Astrocyte (in vitro differentiated cells and primary cell): ENCODE data around the gene ABO. TPM values are rescaled to one million over a fixed set of nuclear protein-coding genes. Genes with fewer than 3 reads are reported as not detected.
"Not testable (repeated sequence)": the region's sequence is repeated elsewhere in the genome, so short reads cannot be mapped to it uniquely, and the experiment has no call there.

Source experiments
- DNase-seq: peaks from one replicate; pipeline ENCODE4 v3.0.0-alpha.2; 2010; ENCODE audit warnings: low read depth
- FAIRE-seq: peaks from 2 replicates; lab custom pipeline; 2011; peaks lifted over from hg19 to GRCh38; lab: Jason Lieb, UNC
- H2AFZ ChIP-seq: 2 replicates; pipeline ENCODE4 v1.6.0; 2012; ENCODE audit warnings: low read depth, low read length, inconsistent platforms
- H3K27ac ChIP-seq: 2 replicates; pipeline ENCODE4 v1.5.1; 2011; ENCODE audit warnings: low read depth, low read length, inconsistent platforms
- H3K27me3 ChIP-seq: 2 replicates; pipeline ENCODE4 v1.6.0; 2011; ENCODE audit warnings: low read length, inconsistent platforms; ENCODE audit not compliant: insufficient read depth
- H3K36me3 ChIP-seq: 2 replicates; pipeline ENCODE4 v1.5.1; 2011; ENCODE audit warnings: low read length, inconsistent platforms; ENCODE audit not compliant: insufficient read depth
- H3K4me1 ChIP-seq: 2 replicates; pipeline ENCODE4 v1.5.1; 2011; ENCODE audit warnings: low read length, inconsistent platforms; ENCODE audit not compliant: insufficient read depth
- H3K4me2 ChIP-seq: 2 replicates; pipeline ENCODE4 v1.6.0; 2012; ENCODE audit warnings: low read length, inconsistent platforms
- H3K4me3 ChIP-seq: 2 replicates; pipeline ENCODE4 v1.5.1; 2011; ENCODE audit warnings: low read depth, mild to moderate bottlenecking, low read length, inconsistent platforms; ENCODE audit not compliant: insufficient read depth
- H3K79me2 ChIP-seq: 2 replicates; pipeline ENCODE4 v1.6.0; 2012; ENCODE audit warnings: mild to moderate bottlenecking, low read length, inconsistent platforms; ENCODE audit not compliant: insufficient read depth
- H3K9ac ChIP-seq: 2 replicates; pipeline ENCODE4 v1.6.0; 2012; ENCODE audit warnings: mild to moderate bottlenecking, low read length, inconsistent platforms
- H3K9me3 ChIP-seq: 2 replicates; pipeline ENCODE4 v1.5.1; 2012; ENCODE audit warnings: low read depth, mild to moderate bottlenecking, low read length, inconsistent platforms; ENCODE audit not compliant: insufficient read depth
- H4K20me1 ChIP-seq: 2 replicates; pipeline ENCODE4 v1.6.0; 2012; ENCODE audit warnings: low read length, inconsistent platforms; ENCODE audit not compliant: insufficient read depth
- H3K27ac Mint-ChIP-seq: one replicate; pipeline ENCODE4 v1.8.0; 2021; ENCODE audit warnings: mild to moderate bottlenecking, mixed read lengths; ENCODE audit not compliant: unreplicated experiment
- H3K27me3 Mint-ChIP-seq: one replicate; pipeline ENCODE4 v1.8.0; 2021; ENCODE audit warnings: low read depth, mixed read lengths; ENCODE audit not compliant: unreplicated experiment
- H3K36me3 Mint-ChIP-seq: one replicate; pipeline ENCODE4 v1.8.0; 2021; ENCODE audit warnings: low read depth, mixed read lengths; ENCODE audit not compliant: unreplicated experiment
- H3K4me1 Mint-ChIP-seq: one replicate; pipeline ENCODE4 v1.8.0; 2021; ENCODE audit warnings: low read depth, mixed read lengths; ENCODE audit not compliant: unreplicated experiment
- H3K4me3 Mint-ChIP-seq: one replicate; pipeline ENCODE4 v1.8.0; 2021; ENCODE audit warnings: mild to moderate bottlenecking, moderate library complexity, mixed read lengths; ENCODE audit not compliant: unreplicated experiment
- H3K9me3 Mint-ChIP-seq: one replicate; pipeline ENCODE4 v1.8.0; 2021; ENCODE audit warnings: mild to moderate bottlenecking, mixed read lengths; ENCODE audit not compliant: unreplicated experiment
- CTCF ChIP-seq: IDR thresholded peaks from 2 replicates; pipeline ENCODE4 v1.5.1; 2011; ENCODE audit warnings: low read depth, mild to moderate bottlenecking, inconsistent platforms, low read length, moderate library complexity; ENCODE audit not compliant: insufficient read depth
- EZH2 ChIP-seq: IDR thresholded peaks from 2 replicates; pipeline ENCODE4 v1.6.1; 2012; ENCODE audit warnings: mild to moderate bottlenecking, low read length, inconsistent platforms; ENCODE audit not compliant: insufficient read depth
- total RNA-seq: library from RNA; stranded (reverse); gene quantifications from 2 replicates; pipeline ENCODE4 v1.2.1, GENCODE V29; 2021

Gene ABO
- total RNA-seq, 1 donor from 2014 or later, result not detected

GRCh38 chr9:133210609-133211008 lies 64.4 kb downstream of the ABO start:
- Histone ChIP-seq H2AFZ (no peak overlapping the region), H3K9ac (no peak overlapping the region), H3K4me2 (no peak overlapping the region), H3K27ac (no peak overlapping the region), H3K27me3 (no peaks in the 10 kb centered on the region), H4K20me1 (no peaks in the 10 kb centered on the region), H3K79me2 (no peaks in the 10 kb centered on the region), H3K9me3 (no peaks in the 10 kb centered on the region), H3K36me3 (no peaks in the 10 kb centered on the region), H3K4me3 (no peak overlapping the region), H3K4me1 (no peaks in the 10 kb centered on the region)
- H3K36me3 Mint-ChIP-seq, result no peaks in the 10 kb centered on the region
- no peak for FAIRE-seq
- no peak for DNase-seq
- TF ChIP-seq EZH2 (no peak), CTCF (no peak)
- H3K27me3 Mint-ChIP-seq, result peaks cover 24% of the 10 kb centered on the region
- peaks cover 2% of the 10 kb centered on the region for H3K9me3 Mint-ChIP-seq
- H3K27ac Mint-ChIP-seq, result no peak overlapping the region
- H3K4me1 Mint-ChIP-seq, result peaks cover 7% of the 10 kb centered on the region
- H3K4me3 Mint-ChIP-seq, result no peak overlapping the region

GRCh38 chr9:133210202-133210532 lies 64.8 kb downstream of the ABO start:
- H3K4me3 Mint-ChIP-seq, result no peak overlapping the region

GRCh38 chr9:133209327-133210201 lies 65.4 kb downstream of the ABO start:
- H3K4me3 ChIP-seq, H4K20me1 ChIP-seq, FAIRE-seq, DNase-seq, H3K79me2 ChIP-seq, H3K9ac ChIP-seq, H2AFZ ChIP-seq, H3K4me1 Mint-ChIP-seq, H3K4me1 ChIP-seq, H3K9me3 ChIP-seq, H3K4me3 Mint-ChIP-seq, H3K9me3 Mint-ChIP-seq, H3K27ac ChIP-seq, H3K27ac Mint-ChIP-seq, H3K4me2 ChIP-seq, H3K36me3 Mint-ChIP-seq, H3K36me3 ChIP-seq, H3K27me3 ChIP-seq: not testable (repeated sequence)
- peaks cover 30% of the 10 kb centered on the region for H3K27me3 Mint-ChIP-seq

More at GRCh38 chr9:133210202-133210532, 64.8 kb downstream of the ABO start:
- H3K27me3 ChIP-seq, result no peaks in the 10 kb centered on the region
- DNase-seq (no peak), FAIRE-seq (no peak)
- no peaks in the 10 kb centered on the region for H3K4me1 ChIP-seq
- H2AFZ ChIP-seq, result no peak overlapping the region
- peaks cover 7% of the 10 kb centered on the region for H3K4me1 Mint-ChIP-seq
- no peaks in the 10 kb centered on the region for H3K36me3 ChIP-seq
- H4K20me1 ChIP-seq, result no peaks in the 10 kb centered on the region
- H3K4me2 ChIP-seq, result no peak overlapping the region
- no peaks in the 10 kb centered on the region for H3K79me2 ChIP-seq
- H3K27ac ChIP-seq, result no peak overlapping the region
- TF ChIP-seq EZH2, result no peak
- no peak for TF ChIP-seq CTCF
- H3K27ac Mint-ChIP-seq, result no peak overlapping the region
- H3K9me3 Mint-ChIP-seq, result peaks cover 2% of the 10 kb centered on the region
- no peaks in the 10 kb centered on the region for H3K36me3 Mint-ChIP-seq
- no peak overlapping the region for H3K9ac ChIP-seq
- H3K9me3 ChIP-seq, result no peaks in the 10 kb centered on the region
- H3K27me3 Mint-ChIP-seq, result peaks cover 27% of the 10 kb centered on the region
- no peak overlapping the region for H3K4me3 ChIP-seq

GRCh38 chr9:133208880-133209300 lies 66.1 kb downstream of the ABO start, which contains the start of gene OBP2B:
TSS of gene OBP2B (minus strand) at chr9:133209250. CDS start at chr9:133209199, 51 bp downstream.
- not testable (repeated sequence) for H3K27me3 ChIP-seq, H2AFZ ChIP-seq, H3K79me2 ChIP-seq, DNase-seq, H3K36me3 Mint-ChIP-seq, H3K4me1 ChIP-seq, H3K36me3 ChIP-seq, H4K20me1 ChIP-seq, H3K9me3 Mint-ChIP-seq, FAIRE-seq, H3K4me2 ChIP-seq, H3K4me1 Mint-ChIP-seq, H3K27ac Mint-ChIP-seq, H3K9ac ChIP-seq, H3K4me3 Mint-ChIP-seq, H3K27ac ChIP-seq, H3K9me3 ChIP-seq, H3K4me3 ChIP-seq
- peaks cover 35% of the 10 kb centered on the region for H3K27me3 Mint-ChIP-seq
